SU-DHL-6 (cell line): ENCODE data around the gene DGUOK.

Experiments used
- H2AFZ ChIP-seq: fragments of 200-600 bp; sonication (generic); 2 replicates; pipeline ENCODE4 v1.6.1; 2014; ENCODE audit warnings: low read depth, mild to moderate bottlenecking, moderate library complexity, mixed read lengths, antibody characterized with exemption, low read length; ENCODE audit not compliant: severe bottlenecking
- H3F3A ChIP-seq: fragments of 200-600 bp; shearing (Covaris generic); 2 replicates; pipeline ENCODE4 v1.6.0; 2016; ENCODE audit warnings: antibody characterized with exemption, mild to moderate bottlenecking; ENCODE audit not compliant: insufficient read depth
- H3K27ac ChIP-seq: fragments of 200-600 bp; sonication (generic); 2 replicates; pipeline ENCODE4 v1.5.1; 2016; ENCODE audit warnings: low read depth, mild to moderate bottlenecking, low read length, moderate library complexity, mixed read lengths
- H3K27me3 ChIP-seq: fragments of 200-600 bp; sonication (generic), shearing (Covaris generic); 2 replicates; pipeline ENCODE4 v1.6.0; 2014; ENCODE audit warnings: mild to moderate bottlenecking, low read length
- H3K36me3 ChIP-seq: fragments of 200-600 bp; sonication (generic); 2 replicates; pipeline ENCODE4 v1.6.1; 2014; ENCODE audit warnings: mild to moderate bottlenecking, low read length, mixed read lengths
- H3K4me2 ChIP-seq: fragments of 300-600, 200-600 bp; shearing (Covaris generic), sonication (generic); 2 replicates; pipeline ENCODE4 v1.6.0; 2014; ENCODE audit warnings: low read length, low read depth, mild to moderate bottlenecking; ENCODE audit not compliant: poor library complexity, severe bottlenecking
- H3K4me3 ChIP-seq: fragments of 200-600 bp; sonication (generic); 2 replicates; pipeline ENCODE4 v1.5.1; 2014; ENCODE audit warnings: antibody characterized with exemption, low read length, mild to moderate bottlenecking, mixed read lengths; ENCODE audit not compliant: insufficient read depth, poor library complexity, severe bottlenecking
- H3K79me2 ChIP-seq: fragments of 200-600 bp; sonication (generic); 2 replicates; pipeline ENCODE4 v1.6.1; 2014; ENCODE audit warnings: mild to moderate bottlenecking, low read length, moderate library complexity; ENCODE audit not compliant: insufficient read depth
- H3K9ac ChIP-seq: fragments of 200-600 bp; sonication (generic); 2 replicates; pipeline ENCODE4 v1.7.0; 2014; ENCODE audit warnings: mild to moderate bottlenecking, low read length
- H3K9me2 ChIP-seq: fragments of 200-600 bp; sonication (generic); replicated peaks from 2 replicates; pipeline ENCODE4 v1.6.1; 2014; ENCODE audit warnings: low read length; ENCODE audit not compliant: insufficient read depth
- H3K9me3 ChIP-seq: fragments of 200-600 bp; sonication (generic); 2 replicates; pipeline ENCODE4 v1.6.1; 2014; ENCODE audit warnings: low read length, mixed read lengths; ENCODE audit not compliant: insufficient read depth
- H4K20me1 ChIP-seq: fragments of 200-600 bp; sonication (generic); 2 replicates; pipeline ENCODE4 v1.6.1; 2014; ENCODE audit warnings: low read depth, mild to moderate bottlenecking, antibody characterized with exemption, low read length, moderate library complexity, mixed read lengths
- EZH2phosphoT487 ChIP-seq: fragments of 200-600 bp; sonication (generic), shearing (Covaris generic); conservative IDR thresholded peaks from 2 replicates; pipeline ENCODE4 v1.6.1; 2018; ENCODE audit warnings: mild to moderate bottlenecking, antibody characterized with exemption, low read length, moderate library complexity, mixed read lengths
- TF ChIP-seq, protein P1 (sequence below): fragments of 200-600 bp; sonication (generic); IDR thresholded peaks from one replicate; pipeline ENCODE4 v1.5.1; 2017; ENCODE audit warnings: antibody characterized with exemption, mild to moderate bottlenecking, low read length, moderate library complexity; ENCODE audit not compliant: insufficient read depth, poor library complexity, severe bottlenecking

Gene DGUOK

DNA sequence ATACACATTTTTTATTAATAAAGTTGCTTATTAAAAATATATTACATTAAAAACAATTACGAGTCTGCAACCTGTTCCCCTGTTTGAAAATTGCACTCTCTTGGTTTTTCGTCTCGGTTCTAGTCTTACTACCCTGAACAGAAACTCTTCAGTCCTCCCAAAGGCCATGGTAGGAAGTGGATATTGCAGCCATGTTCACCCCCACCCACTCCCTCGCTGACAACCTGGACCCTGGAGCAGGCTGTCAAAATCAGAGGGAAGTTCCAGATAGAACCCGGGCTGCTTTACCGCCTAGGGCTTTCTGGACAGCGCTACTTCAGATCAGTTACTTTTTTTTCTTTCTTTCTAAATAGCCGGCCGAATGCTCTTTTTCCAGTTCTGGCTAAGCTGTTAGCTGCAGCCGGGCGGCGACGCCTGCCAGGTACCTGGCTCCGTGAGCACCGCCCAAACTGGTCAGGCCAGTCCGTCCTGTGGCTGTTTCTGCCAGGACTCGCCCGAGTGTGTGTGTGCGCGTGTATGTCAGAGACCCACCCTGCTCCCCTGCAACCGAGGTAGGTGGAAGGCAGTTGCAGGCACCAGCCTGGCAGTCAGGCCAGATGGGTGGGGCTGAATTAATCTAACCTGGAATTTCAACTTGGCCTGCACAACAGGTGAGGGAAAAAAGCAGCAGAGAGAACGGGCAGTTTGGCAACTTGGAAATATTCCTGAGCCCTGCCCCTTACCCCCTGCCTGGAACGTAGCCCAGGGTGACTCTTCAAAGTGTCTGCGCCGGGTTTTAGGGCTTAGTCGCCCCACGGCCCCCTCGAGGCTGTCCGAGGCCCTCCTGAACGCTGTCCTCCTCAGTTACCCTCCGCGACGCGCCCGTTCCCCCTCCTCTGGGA lies 56.9 kb downstream of the DGUOK start:
- Histone ChIP-seq H4K20me1 (no peaks in the 10 kb centered on the region), H3K36me3 (no peaks in the 10 kb centered on the region), H3K4me3 (peak overlapping the region; percentile 48), H3K27ac (no peak overlapping the region), H2AFZ (peak overlapping the region; percentile 49), H3K4me2 (peak overlapping the region; percentile 60), H3K27me3 (no peaks in the 10 kb centered on the region), H3K9me2 (no peaks in the 10 kb centered on the region), H3K79me2 (peaks cover 31% of the 10 kb centered on the region), H3K9ac (peak overlapping the region; percentile 62), H3F3A (peaks cover 28% of the 10 kb centered on the region), H3K9me3 (no peaks in the 10 kb centered on the region)
- no peak for TF ChIP-seq EZH2phosphoT487
- TF ChIP-seq, protein P1, sequence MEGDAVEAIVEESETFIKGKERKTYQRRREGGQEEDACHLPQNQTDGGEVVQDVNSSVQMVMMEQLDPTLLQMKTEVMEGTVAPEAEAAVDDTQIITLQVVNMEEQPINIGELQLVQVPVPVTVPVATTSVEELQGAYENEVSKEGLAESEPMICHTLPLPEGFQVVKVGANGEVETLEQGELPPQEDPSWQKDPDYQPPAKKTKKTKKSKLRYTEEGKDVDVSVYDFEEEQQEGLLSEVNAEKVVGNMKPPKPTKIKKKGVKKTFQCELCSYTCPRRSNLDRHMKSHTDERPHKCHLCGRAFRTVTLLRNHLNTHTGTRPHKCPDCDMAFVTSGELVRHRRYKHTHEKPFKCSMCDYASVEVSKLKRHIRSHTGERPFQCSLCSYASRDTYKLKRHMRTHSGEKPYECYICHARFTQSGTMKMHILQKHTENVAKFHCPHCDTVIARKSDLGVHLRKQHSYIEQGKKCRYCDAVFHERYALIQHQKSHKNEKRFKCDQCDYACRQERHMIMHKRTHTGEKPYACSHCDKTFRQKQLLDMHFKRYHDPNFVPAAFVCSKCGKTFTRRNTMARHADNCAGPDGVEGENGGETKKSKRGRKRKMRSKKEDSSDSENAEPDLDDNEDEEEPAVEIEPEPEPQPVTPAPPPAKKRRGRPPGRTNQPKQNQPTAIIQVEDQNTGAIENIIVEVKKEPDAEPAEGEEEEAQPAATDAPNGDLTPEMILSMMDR: no peak

DNA sequence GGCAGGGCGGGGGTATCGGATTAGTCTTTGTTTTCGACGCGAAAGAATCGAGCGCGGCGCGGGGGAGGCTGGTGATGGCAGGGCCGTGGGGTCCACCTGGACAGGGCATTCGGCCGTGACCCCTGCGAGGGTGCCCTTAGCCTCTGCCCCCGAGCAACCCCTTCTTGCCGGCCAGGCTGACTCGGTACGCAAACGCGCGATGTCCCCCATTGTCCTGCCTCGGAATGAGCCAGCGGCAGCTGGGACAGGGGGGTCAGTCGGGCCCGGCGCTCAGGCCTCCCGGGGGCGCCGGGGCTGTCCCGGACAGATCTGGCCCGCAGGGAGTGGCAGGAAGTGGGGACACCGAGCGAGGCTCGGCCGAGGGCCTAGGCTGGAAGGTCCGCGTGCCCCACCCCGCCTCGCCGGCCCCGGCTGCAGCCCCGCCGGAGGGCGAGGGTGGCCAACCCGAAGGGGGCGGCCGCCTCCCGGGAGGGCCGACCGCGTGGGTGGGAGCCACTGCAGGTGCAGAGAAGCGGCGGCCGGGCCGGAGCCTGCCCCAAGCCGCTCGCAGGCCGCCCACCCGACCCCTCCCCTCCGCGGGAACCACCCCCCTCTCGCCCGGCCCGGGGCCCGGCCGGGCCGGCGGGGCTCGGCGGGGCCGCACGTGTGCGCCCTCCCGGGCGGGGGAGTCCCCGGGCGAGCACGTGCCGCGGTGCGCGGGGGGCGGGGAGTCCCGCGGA lies 57.7 kb downstream of the DGUOK start, which contains the start of gene TET3:
Gene TET3 (plus strand): TSS at position 708 of the 719 bp plus-strand sequence. CDS start 1,494 bp downstream, outside the sequence.
- Histone ChIP-seq H3F3A (peaks cover 28% of the 10 kb centered on the region), H2AFZ (peak within 1 kb of the TSS; percentile 49), H3K9ac (peak within 1 kb of the TSS; percentile 72), H3K36me3 (no peaks in the 10 kb centered on the region), H3K4me2 (peak within 1 kb of the TSS; percentile 77), H3K27me3 (no peaks in the 10 kb centered on the region), H3K9me3 (no peaks in the 10 kb centered on the region), H3K79me2 (peaks cover 39% of the 10 kb centered on the region), H3K9me2 (no peaks in the 10 kb centered on the region), H4K20me1 (no peaks in the 10 kb centered on the region; the same call in 1 of the 2 replicates), H3K4me3 (peak within 1 kb of the TSS; percentile 60), H3K27ac (peak within 1 kb of the TSS; percentile 69)
- TF ChIP-seq, protein P1: no peak
- TF ChIP-seq EZH2phosphoT487: no peak

DNA sequence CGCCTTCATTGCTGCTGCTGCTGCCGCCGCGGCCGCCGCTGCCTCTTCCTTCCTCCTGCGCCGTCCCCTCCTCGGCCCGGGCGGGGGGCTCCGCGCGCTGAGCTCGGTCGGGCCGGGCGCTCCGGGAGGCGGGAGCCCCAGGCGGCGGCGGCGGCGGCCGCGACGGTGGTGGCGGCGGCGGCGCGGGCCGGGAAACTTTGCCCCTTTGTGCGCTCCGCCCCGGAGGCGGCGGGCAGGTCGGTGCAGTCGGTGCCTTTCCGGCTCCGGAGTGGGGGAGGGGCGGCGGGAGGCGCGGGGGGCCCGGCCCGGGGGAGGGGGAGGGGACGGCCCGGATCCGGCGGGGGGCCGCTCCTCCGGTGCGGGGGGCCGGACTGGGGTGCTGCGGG lies 58.2 kb downstream of the DGUOK start:
- Histone ChIP-seq H3K27ac (no peak overlapping the region), H3F3A (peaks cover 28% of the 10 kb centered on the region), H3K9me2 (no peaks in the 10 kb centered on the region), H4K20me1 (no peaks in the 10 kb centered on the region; the same call in 1 of the 2 replicates), H3K4me3 (peak overlapping the region; percentile 16), H3K79me2 (peaks cover 44% of the 10 kb centered on the region), H2AFZ (no peak overlapping the region), H3K9ac (peak overlapping the region; percentile 62; the same call in 1 of the 2 replicates), H3K27me3 (no peaks in the 10 kb centered on the region), H3K36me3 (no peaks in the 10 kb centered on the region), H3K4me2 (peak overlapping the region; percentile 60), H3K9me3 (no peaks in the 10 kb centered on the region)
- TF ChIP-seq, protein P1: no peak
- no peak for TF ChIP-seq EZH2phosphoT487
